Right lung (tissue), 5 donors: ENCODE data around the gene FOXO4. TPM values are rescaled to one million over a fixed set of nuclear protein-coding genes. Genes with fewer than 3 reads are reported as not detected.

Source experiments
- DNase-seq, 2 donors: peaks; one replicate each; pipeline ENCODE4 v3.0.0-alpha.2; 2013
- polyA plus RNA-seq, 5 donors: library from polyadenylated mRNA; unstranded; fragments of 120-200 nt; gene quantifications; one replicate each; pipeline versions ENCODE4 v1.2.1 to v1.2.3, GENCODE V29; 2013; ENCODE audit warnings: inconsistent platforms in 1 of 5, low replicate concordance in 1 of 5; ENCODE audit not compliant: insufficient read length in 5 of 5, insufficient read depth in 1 of 5

The FOXO4 gene
- polyA plus RNA-seq, 5 donors, result 16.0 to 22.1 (median 19.6) TPM

DNA sequence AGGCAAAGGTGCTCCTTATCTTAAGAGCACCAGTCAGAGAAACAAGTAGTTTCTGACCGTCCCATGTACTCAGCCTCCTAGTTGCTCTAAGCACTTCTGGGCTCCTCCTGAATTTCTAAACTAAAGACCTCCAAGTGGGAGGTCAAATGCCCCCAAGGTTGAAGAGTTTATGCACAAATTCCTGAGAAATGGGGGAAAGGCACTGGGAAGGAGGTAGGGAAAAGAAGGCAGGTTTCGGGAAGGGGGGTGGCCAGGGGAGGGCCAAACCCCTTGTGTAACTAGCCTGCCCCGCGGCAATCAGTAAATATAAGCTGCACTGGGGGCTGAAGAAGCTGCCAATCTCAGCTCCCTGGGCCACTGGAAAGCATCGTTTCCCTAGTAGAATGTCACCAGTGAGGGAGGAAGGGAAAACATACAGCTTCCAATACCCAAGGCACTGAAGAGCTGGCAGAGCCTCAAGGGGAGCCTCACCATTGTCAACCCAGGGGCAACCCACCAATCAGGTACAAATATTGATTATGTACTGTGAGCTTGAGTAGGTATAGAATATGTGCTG, 3.4 kb downstream of the FOXO4 start:
- DNase-seq, result no peak

DNA sequence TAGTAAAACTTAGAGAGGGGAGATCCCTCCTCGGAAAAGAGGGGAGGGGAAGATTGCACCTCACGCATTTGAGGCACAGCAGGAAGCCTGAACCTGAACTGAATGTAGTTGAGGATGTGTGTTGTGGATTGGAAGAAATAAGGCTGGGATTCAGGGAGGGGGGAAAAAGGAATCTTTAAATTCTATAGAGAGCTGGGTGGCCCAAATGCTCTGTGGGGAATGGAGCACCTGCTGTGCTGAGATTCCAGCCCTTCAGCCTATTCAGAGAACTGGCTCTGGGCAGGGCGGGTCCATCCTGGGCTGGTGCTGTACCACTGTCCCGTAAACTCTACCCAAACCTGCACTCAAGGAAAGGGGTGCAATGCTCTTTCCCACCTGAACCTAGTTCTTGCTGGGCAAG, 4.1 kb downstream of the FOXO4 start:
- no peak for DNase-seq

DNA sequence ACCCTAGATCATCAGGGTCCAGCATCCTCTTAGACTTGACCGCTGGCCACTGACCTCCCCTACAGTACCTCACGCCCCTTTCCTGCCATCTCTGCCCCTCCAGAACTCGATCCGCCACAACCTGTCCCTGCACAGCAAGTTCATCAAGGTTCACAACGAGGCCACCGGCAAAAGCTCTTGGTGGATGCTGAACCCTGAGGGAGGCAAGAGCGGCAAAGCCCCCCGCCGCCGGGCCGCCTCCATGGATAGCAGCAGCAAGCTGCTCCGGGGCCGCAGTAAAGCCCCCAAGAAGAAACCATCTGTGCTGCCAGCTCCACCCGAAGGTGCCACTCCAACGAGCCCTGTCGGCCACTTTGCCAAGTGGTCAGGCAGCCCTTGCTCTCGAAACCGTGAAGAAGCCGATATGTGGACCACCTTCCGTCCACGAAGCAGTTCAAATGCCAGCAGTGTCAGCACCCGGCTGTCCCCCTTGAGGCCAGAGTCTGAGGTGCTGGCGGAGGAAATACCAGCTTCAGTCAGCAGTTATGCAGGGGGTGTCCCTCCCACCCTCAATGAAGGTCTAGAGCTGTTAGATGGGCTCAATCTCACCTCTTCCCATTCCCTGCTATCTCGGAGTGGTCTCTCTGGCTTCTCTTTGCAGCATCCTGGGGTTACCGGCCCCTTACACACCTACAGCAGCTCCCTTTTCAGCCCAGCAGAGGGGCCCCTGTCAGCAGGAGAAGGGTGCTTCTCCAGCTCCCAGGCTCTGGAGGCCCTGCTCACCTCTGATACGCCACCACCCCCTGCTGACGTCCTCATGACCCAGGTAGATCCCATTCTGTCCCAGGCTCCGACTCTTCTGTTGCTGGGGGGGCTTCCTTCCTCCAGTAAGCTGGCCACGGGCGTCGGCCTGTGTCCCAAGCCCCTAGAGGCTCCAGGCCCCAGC, 5.2 kb downstream of the FOXO4 start:
- no peak for DNase-seq

DNA sequence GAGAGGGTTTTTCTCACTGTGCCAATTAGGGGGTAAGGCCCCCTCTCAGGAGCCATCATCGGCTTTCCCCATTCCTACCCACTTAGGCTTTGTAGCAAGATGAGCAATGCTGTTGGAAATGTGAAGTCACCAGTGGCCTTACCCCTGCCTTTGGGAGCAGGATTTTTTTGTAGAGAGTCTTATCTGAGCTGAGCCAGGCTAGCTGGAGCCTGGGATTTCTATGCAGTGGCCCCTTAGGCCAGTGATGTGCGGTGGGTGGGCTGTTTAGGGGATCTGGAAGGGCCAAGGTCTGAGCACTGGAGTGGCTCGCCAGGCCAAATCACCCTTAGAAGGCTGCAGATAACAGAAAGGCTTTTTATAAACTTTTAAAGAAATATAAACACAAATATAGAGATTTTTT, 6.6 kb downstream of the FOXO4 start:
- no peak for DNase-seq

DNA sequence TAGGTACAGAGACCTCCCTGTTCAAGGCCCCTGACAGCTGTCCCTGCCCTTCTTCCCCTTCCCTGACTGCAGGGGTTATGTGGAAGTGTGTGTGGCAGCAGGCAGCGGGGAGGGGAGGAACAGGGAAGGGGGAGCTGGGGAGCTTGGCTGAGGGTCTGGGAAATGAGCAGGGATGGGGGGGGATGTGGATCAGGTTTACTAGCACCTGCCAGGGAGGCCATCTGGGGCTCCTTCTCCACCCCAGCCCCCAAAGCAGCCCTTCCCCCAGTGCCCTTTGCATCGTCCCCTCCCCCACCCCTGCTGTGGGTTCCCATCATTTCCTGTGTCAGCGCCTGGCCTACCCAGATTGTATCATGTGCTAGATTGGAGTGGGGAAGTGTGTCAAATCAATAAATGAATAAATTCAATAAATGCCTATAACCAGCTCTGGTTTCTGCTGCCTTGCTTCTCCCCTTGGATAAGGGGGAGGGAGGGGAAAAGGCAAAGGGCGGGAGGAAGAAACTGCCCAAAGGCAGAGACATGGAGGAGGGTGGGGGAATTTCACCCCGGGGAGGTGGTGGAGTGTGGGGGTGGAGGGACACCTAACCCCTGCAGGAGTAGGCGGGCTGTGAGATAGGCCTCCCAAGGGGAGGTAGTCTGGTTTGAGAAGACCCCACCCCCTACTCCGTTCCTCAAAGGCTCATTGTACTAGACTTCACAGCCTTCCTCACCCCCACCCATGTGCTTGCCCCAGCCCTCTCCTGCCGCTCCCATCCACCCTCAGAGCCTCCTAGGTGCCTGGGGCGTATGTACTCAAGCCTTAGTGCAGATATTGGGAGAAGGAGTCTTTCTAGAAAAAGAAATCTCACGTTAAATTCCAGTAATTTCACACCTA, 7.7 kb downstream of the FOXO4 start:
- DNase-seq, result no peak

DNA sequence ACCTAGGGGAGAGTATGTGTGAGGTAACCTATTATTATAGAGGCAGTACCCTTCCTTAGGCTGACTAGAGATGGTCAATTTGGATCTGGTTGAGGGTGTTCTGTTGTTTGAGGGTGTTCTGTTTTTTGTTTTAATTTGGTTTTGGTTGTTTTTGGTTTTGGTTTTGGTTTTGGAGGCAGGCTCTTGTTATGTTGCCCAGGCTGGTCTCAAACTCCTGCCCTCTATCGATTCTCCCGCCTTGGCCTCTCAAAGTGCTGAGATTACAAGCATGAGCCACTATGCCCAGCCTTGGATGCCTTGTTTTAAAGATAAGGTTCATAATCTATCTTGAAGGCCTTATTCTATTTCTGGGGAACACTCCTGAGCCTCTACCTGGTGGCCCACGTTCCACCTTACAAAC, 10.0 kb downstream of the FOXO4 start:
- DNase-seq, result no peak

DNA sequence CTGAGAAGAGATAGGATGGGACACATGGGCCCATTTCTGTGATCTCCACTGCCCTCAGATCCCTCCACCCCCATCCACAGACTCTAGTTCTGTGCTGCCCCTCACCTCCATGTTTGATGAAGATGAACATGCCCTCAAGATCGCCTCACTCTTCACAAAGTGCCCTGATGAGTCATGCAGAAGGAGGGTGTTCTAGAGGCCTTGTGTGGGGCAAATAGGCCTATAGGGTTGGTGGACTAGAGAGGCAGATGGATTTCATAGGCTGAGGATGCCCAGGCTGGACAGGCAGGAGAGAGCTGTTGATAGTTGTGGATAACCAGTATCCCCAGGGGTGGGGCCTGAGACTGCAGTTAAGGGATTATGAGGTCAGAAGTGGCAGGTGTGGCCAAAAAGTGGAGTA, 10.8 kb downstream of the FOXO4 start, which contains the start of gene CXorf65:
Gene CXorf65 (minus strand): TSS at position 314 of the 400 bp plus-strand sequence. CDS start 184 bp downstream, at position 130.
- no peak for DNase-seq

DNA sequence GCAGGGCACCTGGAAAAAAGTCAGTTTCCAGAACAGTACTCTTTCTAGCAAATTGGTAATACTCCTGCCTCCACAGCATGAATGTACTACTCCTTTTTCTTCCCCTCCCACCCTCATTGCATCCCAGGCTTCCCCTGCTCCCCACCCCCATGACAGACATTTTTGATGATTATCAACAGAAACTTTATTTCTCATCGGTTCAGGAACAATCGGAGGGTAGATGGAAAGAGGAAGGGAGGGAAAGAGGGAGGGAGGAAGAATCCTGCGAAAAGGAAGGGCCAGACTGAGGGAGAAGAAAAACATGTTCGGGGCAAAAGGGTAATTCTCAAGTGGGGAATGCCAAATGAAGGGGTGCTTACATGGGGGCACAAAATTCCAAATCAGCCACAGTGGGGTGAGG, 11.6 kb downstream of the FOXO4 start:
- DNase-seq, result no peak

- DNase-seq, result no peak
These were observed 12.2 kb downstream of the FOXO4 start for GRCh38 chrX:71107762-71108360.

DNA sequence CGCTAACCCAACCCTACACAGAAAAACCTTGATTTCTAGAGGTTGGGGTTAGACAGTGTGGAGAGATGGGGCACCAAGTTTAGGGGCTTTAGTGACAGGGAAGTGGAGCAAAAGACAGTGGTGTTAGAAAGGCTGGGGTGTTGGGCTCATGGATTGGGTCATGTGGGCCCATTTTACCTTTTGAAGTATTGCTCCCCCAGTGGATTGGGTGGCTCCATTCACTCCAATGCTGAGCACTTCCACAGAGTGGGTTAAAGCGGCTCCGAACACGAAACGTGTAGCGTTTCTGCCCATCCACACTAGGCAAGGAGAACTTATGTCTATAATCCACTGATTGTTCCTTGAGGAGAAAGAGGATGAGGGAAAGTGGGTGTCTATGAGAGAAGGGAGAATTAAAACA, 13.4 kb downstream of the FOXO4 start:
- DNase-seq, result no peak

DNA sequence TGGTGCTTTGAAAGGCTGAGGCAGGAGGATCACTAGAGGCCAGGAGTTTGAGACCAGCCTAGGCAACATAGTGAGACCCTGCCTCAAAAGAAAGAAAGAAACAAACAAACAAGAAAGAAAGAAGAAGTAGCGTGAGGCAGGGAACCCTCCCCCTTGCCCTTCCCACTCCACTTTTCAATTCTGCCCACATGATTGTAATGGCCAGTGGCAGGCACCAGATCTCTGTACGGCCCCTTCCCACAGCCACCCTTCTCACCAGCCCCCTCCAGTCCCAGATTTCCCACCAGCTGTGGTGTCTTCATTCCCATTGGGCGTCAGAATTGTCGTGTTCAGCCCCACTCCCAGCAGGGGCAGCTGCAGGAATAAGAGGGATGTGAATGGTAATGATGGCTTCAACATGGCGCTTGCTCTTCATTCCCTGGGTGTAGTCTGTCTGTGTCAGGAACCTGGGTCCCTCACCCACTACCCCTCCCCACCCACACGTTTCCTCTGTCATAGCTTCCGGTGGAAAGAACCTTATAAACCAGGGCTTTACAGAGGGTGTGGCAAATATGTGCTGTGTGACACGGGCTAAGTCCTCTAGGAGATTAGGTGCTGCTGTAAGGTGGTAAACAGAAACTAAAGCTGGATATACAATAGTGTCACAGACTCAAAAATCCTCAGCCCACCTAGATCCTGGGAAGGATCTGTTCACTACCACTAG, 15.6 kb downstream of the FOXO4 start, which contains the start of gene IL2RG:
Gene IL2RG (minus strand): TSS at position 437 of the 703 bp plus-strand sequence. CDS start 38 bp downstream, at position 399.
- DNase-seq, result no peak

GRCh38 chrX:71111921-71112431, 16.3 kb downstream of the FOXO4 start:
- DNase-seq, result no peak

DNA sequence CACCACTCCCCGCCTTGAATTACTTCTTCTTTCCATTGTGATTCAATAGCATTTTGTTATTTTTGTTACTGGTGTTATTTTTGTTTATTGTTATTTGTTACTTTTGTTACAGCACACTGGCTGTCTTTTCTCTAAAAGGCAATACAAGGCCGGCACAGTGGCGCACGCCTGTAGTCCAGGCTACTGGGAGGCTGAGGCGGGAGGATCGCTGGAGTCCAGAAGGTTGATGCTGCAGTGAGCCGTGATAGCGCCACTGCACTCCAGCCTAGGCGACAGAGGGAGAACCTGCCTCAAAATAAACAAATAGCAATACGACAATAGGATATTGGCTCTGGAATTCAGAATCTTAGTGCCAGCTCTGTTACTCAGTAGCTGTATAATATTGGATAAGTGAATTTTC, 21.7 kb downstream of the FOXO4 start:
- DNase-seq, result no peak

- peak; percentile 81 to 86 for DNase-seq
These were observed 22.7 kb downstream of the FOXO4 start, which contains the start of gene MED12 for GRCh38 chrX:71118032-71118984. MED12 (plus strand) TSS chrX:71118596; CDS start chrX:71118755, 159 bp downstream.

DNA sequence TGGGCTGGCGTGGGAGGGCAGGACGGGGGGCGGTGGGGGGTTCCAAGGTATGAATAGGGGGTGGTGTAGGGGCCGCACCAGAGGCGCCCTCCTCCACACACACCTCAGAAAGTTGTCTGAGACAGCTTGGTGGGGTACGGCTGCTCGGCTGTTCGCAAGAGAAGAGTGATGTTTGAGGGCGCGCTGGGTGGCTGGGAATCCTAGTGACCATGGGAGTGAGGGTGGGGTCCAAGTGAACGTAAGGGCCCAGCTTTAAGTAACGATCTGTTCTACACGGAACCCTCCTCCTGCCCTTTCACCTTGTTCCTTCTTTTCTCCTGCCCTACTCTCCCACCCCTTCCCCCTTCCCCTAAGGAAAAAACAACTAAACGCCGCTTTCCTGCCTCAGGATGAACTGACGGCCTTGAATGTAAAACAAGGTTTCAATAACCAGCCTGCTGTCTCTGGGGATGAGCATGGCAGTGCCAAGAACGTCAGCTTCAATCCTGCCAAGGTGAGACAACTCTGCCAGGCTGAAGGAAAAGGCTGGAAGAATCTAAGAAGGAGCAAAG, 23.4 kb downstream of the FOXO4 start:
- DNase-seq, result no peak

GRCh38 chrX:71128166-71128833, 32.6 kb downstream of the FOXO4 start:
- no peak for DNase-seq

DNA sequence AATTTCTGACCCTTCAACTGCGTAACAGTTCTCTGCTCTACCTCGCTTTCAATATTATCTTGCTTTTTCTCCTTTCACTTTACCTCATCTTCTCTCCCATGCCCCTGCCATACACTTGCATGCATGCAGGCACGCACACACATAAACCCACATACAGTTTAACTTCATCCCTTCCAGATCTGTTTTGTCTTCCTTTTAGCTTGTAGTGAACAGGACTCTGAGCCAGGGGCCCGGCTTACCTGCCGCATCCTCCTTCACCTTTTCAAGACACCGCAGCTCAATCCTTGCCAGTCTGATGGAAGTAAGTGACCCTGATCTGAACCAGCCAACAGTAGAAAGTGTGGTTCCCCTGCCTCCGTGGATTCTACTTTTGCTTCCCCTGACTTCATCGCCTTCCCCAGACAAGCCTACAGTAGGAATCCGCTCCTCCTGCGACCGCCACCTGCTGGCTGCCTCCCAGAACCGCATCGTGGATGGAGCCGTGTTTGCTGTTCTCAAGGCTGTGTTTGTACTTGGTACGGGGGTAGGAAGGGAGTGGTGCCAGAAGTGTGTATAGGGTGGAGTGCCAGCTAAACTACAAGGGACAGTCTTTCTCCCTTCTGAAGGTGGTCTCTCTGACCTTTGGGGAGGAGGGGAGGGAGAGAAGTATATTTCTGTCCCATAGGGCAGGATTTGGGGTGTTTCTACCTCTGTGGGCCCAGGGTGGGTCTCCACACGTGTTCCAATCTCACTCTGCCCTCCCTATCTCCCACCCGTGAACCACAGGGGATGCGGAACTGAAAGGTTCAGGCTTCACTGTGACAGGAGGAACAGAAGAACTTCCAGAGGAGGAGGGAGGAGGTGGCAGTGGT, 33.5 kb downstream of the FOXO4 start:
- DNase-seq, result peak in 1 of 2 donors; percentile 48

GRCh38 chrX:71131510-71131909, 35.9 kb downstream of the FOXO4 start:
- no peak for DNase-seq
